ENCODE data around the gene SELENOV. TPM values are rescaled to one million over a fixed set of nuclear protein-coding genes. Genes with fewer than 3 reads are reported as not detected.

SELENOV gene
- total RNA-seq, 3 donors from 2014 or later: not detected

- Histone ChIP-seq H3K9me3 (no peaks in the 10 kb centered on the region), H3K36me3 (ENCODE audit: low read depth) (no peaks in the 10 kb centered on the region), H3K4me1 (ENCODE audit: low read depth) (peaks cover 3% of the 10 kb centered on the region), H3K4me3 (no peak overlapping the region)
- DNase-seq (no peak), ATAC-seq (no peak)
- TF ChIP-seq, protein P1, sequence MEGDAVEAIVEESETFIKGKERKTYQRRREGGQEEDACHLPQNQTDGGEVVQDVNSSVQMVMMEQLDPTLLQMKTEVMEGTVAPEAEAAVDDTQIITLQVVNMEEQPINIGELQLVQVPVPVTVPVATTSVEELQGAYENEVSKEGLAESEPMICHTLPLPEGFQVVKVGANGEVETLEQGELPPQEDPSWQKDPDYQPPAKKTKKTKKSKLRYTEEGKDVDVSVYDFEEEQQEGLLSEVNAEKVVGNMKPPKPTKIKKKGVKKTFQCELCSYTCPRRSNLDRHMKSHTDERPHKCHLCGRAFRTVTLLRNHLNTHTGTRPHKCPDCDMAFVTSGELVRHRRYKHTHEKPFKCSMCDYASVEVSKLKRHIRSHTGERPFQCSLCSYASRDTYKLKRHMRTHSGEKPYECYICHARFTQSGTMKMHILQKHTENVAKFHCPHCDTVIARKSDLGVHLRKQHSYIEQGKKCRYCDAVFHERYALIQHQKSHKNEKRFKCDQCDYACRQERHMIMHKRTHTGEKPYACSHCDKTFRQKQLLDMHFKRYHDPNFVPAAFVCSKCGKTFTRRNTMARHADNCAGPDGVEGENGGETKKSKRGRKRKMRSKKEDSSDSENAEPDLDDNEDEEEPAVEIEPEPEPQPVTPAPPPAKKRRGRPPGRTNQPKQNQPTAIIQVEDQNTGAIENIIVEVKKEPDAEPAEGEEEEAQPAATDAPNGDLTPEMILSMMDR (IDR thresholded peaks at IDR 0.05): no peak
- intact Hi-C loops (cut with DNase I, micrococcal nuclease): no loop called here
These were observed 40.9 kb downstream of the SELENOV start for GRCh38 chr19:39555883-39556282.

DNA sequence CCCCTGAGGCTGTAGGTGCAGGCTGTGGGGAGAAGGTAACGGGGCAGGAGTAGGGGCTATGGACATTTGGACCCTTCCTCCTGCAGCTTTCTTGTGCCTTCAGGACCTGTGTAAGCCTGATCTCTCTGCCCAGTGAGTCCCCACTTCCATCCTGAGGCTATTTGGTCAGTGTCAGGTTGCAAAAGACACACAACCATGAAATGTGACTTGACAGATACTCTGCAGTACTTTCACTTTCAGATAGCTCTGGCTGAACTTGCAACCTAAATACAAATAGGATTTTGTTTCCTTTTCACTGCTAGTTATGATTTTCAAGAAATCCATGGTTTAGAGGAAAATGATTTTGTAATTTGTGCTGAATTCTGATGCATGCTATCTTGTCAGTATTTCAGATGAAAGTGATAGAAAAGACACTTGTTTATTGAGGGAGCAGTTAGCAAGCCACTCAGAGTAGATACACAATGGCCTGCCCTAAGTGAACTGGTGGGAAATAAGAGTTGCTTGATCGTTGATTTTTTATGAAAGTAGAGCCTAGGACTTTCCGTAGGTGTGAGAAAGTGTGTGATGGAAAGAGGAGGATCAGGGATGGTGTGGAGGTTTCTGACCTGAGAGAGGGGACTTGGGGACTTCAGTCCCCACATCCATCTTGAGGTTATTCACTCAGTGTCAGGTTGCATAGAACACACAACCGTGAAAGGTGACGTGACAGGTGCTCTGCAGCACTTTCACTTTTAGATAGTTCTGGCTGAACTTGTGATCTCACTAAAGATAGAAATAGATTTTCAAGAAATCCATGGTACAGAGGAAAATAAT is 43.1 kb downstream of the SELENOV start:
- ATAC-seq: peak; percentile 64
- DNase-seq: no peak

DNA sequence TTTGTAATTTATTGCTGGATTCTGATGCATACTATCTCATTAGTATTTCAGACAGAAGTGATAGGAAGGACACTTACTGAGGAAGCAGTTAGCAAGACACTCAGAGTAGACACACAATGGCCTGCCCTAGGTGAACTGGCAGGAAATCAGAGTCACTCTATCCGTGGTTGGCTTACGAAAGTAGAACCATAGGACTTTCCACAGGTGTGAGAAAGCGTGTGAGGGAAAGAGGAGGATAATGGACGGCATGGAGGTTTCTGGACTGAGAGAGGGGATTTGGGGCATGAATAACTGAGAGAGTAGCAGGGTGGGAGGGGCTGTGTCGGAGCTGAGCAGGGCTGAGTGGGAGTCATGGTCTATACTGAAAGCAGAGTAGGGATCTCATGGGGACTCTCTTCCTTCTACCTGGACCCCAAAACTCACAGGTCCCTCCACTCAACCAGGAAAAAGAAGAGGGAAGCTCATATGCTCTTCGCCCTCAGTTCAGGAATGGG is 43.7 kb downstream of the SELENOV start:
- H3K9me3 ChIP-seq: no peaks in the 10 kb centered on the region
- DNase-seq (no peak), ATAC-seq (peak; percentile 34)
- no peaks in the 10 kb centered on the region for H3K36me3 ChIP-seq (ENCODE audit: low read depth)
- TF ChIP-seq, protein P1 (IDR thresholded peaks at IDR 0.05): no peak
- intact Hi-C loops (cut with DNase I, micrococcal nuclease): no loop called here
- no peak overlapping the region for H3K4me3 ChIP-seq
- H3K4me1 ChIP-seq (ENCODE audit: low read depth): peaks cover 3% of the 10 kb centered on the region

More for the DNA sequence above, 43.1 kb downstream of the SELENOV start:
- Histone ChIP-seq H3K9me3 (no peaks in the 10 kb centered on the region), H3K4me1 (ENCODE audit: low read depth) (peaks cover 3% of the 10 kb centered on the region), H3K4me3 (no peak overlapping the region), H3K36me3 (ENCODE audit: low read depth) (no peaks in the 10 kb centered on the region)
- intact Hi-C loops (cut with DNase I, micrococcal nuclease): no loop called here
- TF ChIP-seq, protein P1 (IDR thresholded peaks at IDR 0.05): no peak

DNA sequence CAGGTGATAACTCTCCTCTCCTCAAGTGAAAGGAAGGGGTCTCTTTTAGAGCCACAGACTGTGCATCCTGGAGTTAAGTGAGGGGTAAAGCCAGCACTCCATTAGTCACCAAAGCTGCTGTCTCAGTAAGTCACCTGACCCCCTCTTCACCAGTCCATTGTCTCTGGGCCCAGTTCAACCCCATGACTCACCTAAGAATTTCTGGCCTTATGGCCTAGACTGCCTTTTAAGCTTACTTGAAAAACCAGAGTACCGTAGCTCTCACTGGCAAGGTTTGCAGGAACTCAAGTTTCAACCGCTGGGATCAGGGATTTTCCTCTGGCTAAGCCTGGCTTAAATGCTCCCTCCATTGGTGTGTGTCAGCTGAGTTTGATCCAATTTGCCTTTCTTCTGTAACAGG is 48.5 kb downstream of the SELENOV start:
- intact Hi-C loops (cut with DNase I, micrococcal nuclease): no loop called here
- Histone ChIP-seq H3K36me3 (ENCODE audit: low read depth) (no peaks in the 10 kb centered on the region), H3K4me1 (ENCODE audit: low read depth) (no peaks in the 10 kb centered on the region), H3K4me3 (no peak overlapping the region), H3K9me3 (no peaks in the 10 kb centered on the region)
- ATAC-seq (no peak), DNase-seq (no peak)
- TF ChIP-seq, protein P1 (IDR thresholded peaks at IDR 0.05): no peak

- H3K4me3 ChIP-seq: no peak overlapping the region
- DNase-seq (no peak), ATAC-seq (no peak)
- intact Hi-C loops (cut with DNase I, micrococcal nuclease): no loop called here
- no peaks in the 10 kb centered on the region for H3K36me3 ChIP-seq (ENCODE audit: low read depth)
- H3K9me3 ChIP-seq: no peaks in the 10 kb centered on the region
- no peaks in the 10 kb centered on the region for H3K4me1 ChIP-seq (ENCODE audit: low read depth)
- TF ChIP-seq, protein P1 (IDR thresholded peaks at IDR 0.05): no peak
These were observed 51.1 kb downstream of the SELENOV start for GRCh38 chr19:39566064-39566463.

Data from mucosa of descending colon (tissue), 3 donors.